GM19193 (cell line): Measurements from ENCODE around the gene FAM222A.

Source experiments
- POLR2A ChIP-seq: IDR thresholded peaks from 4 replicates; pipeline ENCODE4 v1.6.1; 2011; ENCODE audit not compliant: insufficient read depth, insufficient read length; ENCODE audit errors: extremely low read depth

The FAM222A gene

DNA sequence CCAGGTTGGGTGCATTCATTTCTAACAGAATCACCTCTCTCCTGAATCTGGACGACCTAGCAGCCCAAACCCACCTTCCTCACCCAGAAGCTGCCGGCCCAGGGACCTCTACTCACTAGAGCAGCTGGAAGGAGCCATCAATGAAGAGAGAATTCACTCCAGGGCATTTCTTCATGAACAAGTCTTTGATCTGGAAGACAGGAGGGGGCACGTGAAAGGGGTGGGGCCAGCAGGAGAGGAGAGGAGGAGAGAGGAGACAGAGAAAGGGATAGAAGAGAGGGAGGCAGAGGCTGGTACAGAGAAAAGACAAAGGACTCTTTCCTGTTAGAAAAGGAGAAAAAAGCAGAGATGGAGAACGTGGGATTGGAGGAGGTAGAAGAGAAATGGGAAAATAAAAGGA lies 79.8 kb downstream of the FAM222A start:
- no peak for TF ChIP-seq POLR2A

DNA sequence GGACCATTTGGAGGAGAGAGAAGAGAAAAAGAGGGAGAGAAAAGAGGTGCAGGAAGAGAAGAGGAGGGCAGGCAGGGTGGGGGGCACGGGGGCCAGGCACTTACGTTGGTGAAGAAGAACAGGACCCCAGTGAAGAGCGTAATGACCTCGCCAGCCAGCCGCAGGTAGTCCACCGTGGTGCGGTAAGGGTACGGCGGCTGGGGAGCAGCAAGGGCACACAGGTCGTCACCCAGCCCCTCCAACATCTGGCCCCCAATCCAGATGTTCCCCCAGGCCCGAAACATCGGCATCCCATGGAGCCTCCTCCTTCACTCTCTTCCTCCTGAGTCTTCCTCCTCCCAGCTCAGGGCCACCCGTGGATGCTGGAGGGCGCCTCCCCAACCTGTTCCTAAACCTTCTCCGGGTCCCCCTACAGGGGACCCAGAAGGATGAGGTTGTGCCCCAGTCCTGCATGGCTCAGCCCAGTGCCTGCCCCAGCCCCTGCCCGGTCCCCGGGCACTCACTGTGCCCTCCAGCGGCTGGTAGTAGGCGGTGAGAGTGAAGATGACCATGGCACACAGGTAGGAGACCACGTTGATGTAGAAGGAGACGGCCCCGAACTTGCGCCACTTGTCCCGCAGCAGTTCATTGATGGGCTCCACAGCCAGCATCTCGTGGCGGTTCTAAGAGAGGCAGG lies 80.3 kb downstream of the FAM222A start:
- TF ChIP-seq POLR2A: no peak

DNA sequence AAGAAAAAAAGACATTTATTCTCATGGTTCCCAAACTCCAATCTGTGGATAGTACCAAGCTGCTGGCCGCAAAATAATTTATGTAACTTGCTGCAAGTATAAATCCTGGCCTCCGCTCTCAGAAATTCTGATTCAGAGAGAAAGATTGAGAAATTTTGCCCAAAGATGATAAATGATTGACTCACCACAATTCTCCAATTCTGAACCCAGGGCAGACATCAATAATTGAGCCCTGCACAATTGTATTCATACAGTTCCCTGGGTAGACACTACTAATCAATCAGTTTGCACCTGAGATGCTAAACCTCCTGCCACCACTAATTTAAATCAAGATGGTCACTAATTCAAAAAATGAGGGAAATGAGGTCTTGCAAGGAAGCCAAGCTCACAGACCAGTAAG lies 81.4 kb downstream of the FAM222A start:
- TF ChIP-seq POLR2A: no peak

DNA sequence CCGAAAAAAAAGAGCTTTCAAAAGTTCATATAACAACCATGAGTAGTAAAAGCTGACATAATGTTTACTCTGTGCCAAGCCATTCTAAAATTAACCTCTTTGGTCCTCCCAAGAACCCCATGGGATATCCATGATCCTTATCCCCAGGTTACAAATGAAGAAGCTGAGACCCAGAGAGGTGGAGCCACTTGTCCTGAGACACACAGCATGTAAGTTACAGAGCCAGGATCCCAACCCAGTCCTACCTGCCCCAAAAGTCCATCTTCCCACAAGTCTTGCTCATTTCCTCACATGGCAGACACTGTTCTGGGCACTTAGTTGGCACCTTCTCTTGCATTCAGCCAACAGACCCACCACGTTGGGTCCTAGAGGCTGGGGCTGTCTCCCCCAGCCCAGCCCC lies 82.4 kb downstream of the FAM222A start:
- TF ChIP-seq POLR2A: no peak

DNA sequence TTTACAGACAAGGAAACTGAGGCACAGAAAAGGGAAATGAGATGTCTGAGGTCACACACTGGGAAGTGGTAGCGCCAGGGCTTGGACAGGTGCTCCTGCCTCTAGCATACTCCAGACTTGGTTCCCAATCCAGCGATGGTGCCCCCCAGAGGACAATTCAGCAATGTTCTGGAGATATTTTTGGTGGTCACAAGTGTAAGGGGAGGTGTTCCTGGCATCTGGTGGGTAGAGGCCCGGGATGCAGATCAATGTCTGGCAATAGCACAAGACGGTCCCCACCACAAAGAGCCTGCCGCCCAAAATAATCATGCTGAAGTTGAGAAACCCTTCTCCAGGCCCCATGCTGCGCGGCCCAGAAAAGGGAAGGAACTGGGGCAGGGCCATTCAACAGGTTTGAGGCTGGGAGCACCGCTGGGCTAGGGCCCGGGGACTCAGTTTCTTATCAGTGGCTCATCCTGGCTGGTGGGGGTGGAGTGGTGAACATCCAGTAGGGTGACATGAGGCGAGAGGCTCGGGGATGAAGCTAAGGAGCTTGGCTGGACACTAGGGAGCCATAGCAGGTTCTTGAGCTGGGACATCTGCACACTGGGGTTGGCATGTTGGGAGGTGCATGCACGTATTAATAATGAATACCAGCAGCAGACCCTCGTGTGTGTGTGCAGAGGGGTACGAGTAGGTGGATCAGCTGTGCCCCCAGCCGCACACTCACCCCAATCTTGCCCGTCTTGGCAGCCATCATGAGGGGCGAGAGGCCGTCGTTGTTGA lies 84.5 kb downstream of the FAM222A start:
- TF ChIP-seq POLR2A: no peak

DNA sequence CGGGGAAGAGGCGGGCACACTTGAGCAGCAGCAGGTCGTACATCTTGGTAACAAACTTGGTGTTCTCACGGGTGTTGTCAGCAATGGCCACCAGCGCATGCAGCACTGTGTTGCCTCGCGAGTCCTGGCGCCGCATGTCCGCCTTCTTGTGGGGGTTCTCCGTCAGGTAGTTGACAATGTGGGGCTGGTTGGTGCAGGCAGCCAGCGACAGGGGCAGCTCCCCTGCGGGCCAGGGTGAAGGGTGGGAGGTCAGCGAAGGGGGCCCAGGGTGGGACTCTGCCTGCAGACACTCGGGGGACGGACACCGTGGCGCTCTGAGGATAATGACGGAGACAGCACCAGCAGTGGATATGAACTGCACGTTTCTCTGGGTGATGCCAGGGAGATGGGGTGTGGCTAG lies 85.1 kb downstream of the FAM222A start:
- no peak for TF ChIP-seq POLR2A

DNA sequence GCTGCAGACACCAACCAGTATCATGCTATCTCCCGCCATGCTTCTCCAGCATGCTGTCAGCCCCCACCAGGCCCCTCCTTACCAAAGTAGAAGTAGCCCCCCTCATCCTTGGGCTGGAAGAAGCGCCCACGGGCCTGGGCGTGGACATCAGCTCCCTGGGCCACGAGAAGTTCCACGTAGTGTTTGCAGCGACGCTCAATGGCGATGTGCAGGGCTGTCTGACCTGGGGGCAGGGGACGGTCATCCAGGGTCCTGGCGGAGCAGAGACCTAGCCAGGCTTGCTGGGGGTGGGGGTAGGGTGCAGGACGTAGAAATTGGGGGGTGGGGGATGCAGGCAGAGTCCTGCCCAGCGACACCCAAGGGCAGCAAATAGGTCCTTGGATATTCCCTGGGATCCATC lies 86.9 kb downstream of the FAM222A start:
- no peak for TF ChIP-seq POLR2A

DNA sequence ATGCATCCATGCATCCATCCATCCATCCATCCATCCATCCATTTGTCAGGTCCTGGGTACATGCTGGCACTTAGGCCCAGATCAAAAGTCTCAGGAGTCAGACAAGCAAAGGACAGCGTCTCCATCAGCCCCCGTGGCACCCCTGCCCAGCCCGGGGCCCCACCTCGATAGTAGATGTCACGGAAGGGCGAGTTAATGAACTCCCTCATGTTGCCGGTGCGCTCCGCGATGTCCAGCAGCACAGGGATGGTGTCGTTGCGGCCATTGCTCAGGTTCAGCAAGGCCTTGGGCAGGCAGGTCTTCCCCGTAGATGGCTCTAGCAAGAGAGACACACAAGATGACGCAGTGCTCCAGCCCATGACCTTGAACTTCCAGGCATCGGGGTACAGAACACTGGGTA lies 89.2 kb downstream of the FAM222A start:
- TF ChIP-seq POLR2A: no peak

DNA sequence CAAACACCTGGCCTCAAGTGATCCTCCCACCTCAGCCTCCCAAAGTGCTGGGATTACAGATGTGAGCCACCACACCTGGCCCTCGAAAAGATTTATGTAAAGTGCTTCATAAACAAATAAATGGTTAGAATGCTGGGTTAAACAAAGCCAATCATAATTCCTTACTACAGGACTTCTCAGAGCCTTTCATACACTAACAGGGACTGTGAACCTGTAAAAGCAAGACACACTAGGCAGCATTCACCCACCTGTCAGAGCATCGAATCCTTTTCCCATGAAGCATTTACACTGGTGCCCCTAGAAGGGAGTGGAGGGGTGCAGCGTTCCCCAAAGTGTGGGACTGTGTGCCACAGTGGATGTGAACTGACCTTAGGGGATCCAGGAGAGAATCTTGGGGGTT lies 90.1 kb downstream of the FAM222A start:
- TF ChIP-seq POLR2A: no peak

DNA sequence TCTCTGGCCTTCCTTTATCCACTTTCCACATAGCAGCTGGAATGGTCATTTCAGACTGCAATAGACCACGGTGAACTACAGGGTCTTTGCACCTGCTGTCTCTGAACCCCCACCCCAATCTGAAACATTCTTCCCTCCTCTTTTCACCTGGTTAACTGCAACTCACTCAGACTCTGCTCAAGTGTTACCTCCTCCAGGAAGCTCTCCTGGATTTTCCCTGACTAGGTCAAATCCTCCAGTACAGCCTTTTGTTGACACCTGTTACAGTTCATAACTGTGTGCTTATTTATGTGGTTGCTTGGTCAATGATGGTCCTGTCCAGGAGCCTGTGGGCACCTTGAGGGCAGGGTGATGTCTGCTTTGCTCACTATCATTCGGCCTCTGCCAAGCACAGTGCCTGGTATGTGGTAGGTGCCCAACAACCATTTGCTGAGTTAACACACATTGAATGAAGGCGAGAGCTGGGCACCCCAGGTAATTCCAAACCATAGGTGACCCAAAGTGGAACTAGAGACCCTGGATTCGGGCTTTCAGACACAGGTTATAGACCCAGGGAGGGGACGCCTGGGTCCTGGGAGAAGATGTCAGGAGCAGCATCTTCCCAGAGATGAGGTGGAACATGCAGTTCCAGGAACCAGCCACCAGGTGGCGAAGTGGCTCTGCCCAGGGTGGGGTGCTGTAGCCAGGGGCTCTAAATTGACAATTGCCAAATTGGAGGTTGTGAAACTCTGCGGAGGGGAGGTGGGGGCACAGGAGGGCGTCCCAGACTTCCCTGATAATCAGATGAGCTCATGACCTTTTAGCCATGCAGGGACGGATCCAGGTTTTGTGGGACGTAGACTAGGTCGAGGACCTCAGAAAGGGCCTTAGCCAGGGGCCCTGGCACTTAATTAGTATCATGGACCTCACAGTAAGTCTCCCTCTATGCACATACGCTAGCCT lies 91.5 kb downstream of the FAM222A start:
- TF ChIP-seq POLR2A: no peak

DNA sequence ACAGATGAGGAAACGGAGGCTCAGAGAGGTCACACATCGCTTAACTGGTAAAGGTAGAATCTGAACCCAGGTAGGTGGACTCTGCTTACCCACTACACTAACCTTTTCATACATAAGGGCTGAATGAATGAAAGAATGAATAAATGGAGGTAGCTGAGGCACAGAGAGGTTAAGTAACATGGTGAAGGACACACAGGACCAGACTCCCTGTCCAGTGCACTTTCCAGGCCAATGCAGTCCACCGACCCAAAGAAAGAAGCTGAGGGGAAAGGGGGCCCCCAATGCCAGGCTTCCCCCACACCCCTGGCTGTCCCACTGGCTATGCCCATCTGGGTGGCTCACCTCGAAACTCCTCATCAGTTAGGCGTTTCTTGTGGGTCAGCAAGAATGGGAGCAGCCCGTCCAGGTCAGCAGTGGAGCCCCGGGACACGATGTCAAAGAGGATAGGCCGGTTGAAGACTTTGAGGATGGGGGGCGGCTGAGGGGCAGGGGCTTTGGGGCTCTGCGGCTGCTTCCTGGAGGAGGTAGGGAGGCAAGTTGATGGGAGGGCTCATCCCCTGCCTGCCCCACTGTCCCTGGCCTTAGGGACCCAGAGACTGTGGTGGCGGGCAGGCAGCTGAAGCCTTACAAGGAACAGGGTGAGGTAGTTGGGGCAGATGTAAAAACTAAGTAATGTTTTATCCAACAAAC lies 94.5 kb downstream of the FAM222A start:
- TF ChIP-seq POLR2A: no peak

DNA sequence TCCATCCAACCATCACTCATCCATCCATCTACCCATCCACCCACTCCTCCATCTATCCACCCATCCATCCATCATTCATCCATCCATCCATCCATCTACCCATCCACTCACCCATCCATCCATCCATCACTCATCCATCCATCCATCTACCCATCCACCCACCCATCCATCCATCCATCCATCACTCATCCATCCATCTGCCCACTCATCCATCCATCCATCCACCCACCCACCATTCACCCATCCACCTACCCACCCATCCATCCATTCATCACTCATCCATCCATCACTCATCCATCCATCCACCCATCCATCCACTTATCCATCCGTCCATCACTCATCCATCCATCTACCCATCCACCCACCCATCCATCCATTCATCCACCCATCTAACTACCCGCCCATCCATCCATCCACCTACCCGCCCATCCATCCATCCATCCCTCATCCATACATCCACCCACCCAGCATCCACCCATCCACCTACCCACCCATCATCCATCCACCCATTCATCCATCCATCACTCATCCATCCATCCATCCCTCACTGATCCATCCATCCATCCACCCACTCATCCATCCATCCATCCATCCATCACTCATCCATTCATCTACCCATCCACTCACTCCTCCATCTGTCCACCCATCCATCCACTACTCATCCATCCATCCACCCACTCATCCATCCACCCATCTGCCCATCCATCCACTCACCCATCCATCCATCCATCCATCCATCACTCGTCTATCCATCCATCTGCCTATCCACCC lies 95.4 kb downstream of the FAM222A start:
- no peak for TF ChIP-seq POLR2A

DNA sequence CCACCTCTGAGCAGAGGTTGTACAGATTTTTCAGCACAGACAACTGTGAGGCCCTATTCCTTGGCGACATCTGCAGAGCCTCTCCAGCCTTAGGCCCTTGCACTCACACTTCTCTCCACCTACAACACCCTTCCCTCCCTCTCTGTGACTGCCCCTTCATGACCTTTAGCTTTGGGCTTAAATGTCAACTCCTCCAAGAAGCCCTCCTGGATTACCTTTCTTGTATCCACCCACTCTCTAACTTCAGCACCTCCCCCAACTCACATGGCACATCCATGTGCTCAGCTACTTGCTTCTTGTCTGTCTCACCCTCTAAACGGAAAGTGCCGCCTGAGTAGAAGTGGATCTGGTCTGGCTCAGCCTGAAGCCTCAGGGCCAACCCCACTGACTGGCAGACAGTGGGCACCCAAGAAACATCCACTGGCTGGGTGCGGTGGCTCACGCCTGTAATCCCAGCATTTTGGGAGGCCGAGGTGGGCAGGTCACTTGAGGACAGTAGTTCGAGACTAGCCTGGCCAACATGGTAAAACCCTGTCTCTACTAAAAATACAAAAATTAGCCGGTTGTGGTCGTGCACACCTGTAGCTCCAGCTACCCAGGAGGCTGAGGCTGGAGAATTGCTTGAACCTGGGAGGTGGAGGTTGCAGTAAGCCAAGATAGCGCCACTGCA lies 97.5 kb downstream of the FAM222A start:
- TF ChIP-seq POLR2A: no peak

DNA sequence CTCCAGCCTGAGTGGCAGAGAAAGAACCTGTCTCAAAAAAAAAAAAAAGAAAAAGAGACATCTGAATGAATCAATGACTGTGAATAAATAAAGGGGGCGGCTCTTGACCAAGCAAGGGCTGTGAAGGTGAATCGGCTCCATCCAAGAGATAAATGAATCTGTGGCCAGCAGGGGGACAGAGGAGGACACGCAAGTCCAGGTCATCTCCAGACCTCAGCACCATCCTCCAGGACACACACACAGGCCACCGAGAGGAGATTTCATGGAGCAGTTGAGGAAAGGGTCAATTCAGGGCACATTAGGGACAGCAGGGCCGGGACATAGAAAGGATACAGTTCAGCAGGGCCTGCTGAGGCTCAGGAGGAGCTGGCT lies 98.0 kb downstream of the FAM222A start:
- no peak for TF ChIP-seq POLR2A
